NCI-H1436 (cell line): ENCODE measurements around the gene ATP8B1.

Experiments
- DNase-seq: peaks from one replicate; lab custom pipeline; 2025; lab: John Stamatoyannopoulos, UW

Gene ATP8B1

GRCh38 chr18:57618910-57619309 is 184.2 kb downstream of the ATP8B1 start:
- DNase-seq, result no peak

- DNase-seq, result no peak
These were observed 199.2 kb downstream of the ATP8B1 start for GRCh38 chr18:57603871-57604270.
